T1000 (cell line): ENCODE data around the gene RERE.

Experiments used
- DNase-seq: peaks from one replicate; lab custom pipeline; 2025; ENCODE audit warnings: mixed read lengths; lab: John Stamatoyannopoulos, UW

The RERE gene

GRCh38 chr1:8363186-8363766, 454.2 kb downstream of the RERE start:
- no peak for DNase-seq

- no peak for DNase-seq
Measured at GRCh38 chr1:8362701-8363101, 454.7 kb downstream of the RERE start.

- no peak for DNase-seq
Measured at GRCh38 chr1:8361198-8361849, 456.1 kb downstream of the RERE start.

- DNase-seq = no peak
Measured at GRCh38 chr1:8360493-8361197, 456.8 kb downstream of the RERE start.

- DNase-seq = no peak
Measured at GRCh38 chr1:8359617-8360481, 457.6 kb downstream of the RERE start.

GRCh38 chr1:8358897-8359616, 458.4 kb downstream of the RERE start:
- no peak for DNase-seq

- no peak for DNase-seq
Measured at GRCh38 chr1:8358241-8358896, 459.1 kb downstream of the RERE start.

GRCh38 chr1:8357329-8358101, 459.9 kb downstream of the RERE start:
- no peak for DNase-seq

GRCh38 chr1:8356256-8357209, 460.9 kb downstream of the RERE start:
- DNase-seq = no peak

- no peak for DNase-seq
Measured at GRCh38 chr1:8355439-8356255, 461.8 kb downstream of the RERE start.

GRCh38 chr1:8354038-8354437, 463.4 kb downstream of the RERE start:
- no peak for DNase-seq

- DNase-seq = no peak
Measured at GRCh38 chr1:8352886-8353785, 464.3 kb downstream of the RERE start.

GRCh38 chr1:8352471-8352845, 465.0 kb downstream of the RERE start:
- DNase-seq = no peak

- no peak for DNase-seq
Measured at GRCh38 chr1:8351693-8352470, 465.6 kb downstream of the RERE start.

- DNase-seq = no peak
Measured at GRCh38 chr1:8350914-8351684, 466.3 kb downstream of the RERE start.

GRCh38 chr1:8349961-8350360, 467.5 kb downstream of the RERE start:
- DNase-seq = no peak
